Measurements from ENCODE around the gene RNF128. TPM values are rescaled to one million over a fixed set of nuclear protein-coding genes. Genes with fewer than 3 reads are reported as not detected.
"Not testable (repeated sequence)": the region's sequence is repeated elsewhere in the genome, so short reads cannot be mapped to it uniquely, and the experiment has no call there.

Gene RNF128
- polyA plus RNA-seq, 1 experiment = 0.09 TPM

DNA sequence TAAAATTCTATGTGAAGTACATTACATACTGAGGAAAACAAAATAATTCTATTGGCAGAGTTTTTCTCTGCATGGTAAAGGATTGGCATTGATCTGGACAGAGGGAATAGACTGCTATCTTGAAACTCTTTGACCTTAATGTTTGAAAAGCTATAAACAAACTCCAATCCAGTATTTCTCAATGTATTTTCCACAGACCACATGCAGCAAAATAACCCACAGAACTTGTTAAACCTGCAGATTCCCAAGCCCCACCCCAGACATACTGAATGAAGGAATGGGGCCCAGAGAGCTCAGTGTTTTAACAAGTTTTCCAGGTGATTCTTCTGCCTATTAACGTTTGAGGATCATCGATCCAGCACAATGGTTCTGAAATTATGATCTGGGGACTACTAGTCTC, 15.7 kb downstream of the RNF128 start:
- Histone ChIP-seq H3K27me3 (ENCODE audit: control insufficient read depth, insufficient read depth, low read length) (no peaks in the 10 kb centered on the region), H3K36me3 (ENCODE audit: control insufficient read depth, insufficient read depth, low read length) (no peaks in the 10 kb centered on the region), H3K4me3 (ENCODE audit: low read depth, low read length) (no peak overlapping the region)
- POLR2A ChIA-PET = no interaction called here
- TF ChIP-seq, protein P1, sequence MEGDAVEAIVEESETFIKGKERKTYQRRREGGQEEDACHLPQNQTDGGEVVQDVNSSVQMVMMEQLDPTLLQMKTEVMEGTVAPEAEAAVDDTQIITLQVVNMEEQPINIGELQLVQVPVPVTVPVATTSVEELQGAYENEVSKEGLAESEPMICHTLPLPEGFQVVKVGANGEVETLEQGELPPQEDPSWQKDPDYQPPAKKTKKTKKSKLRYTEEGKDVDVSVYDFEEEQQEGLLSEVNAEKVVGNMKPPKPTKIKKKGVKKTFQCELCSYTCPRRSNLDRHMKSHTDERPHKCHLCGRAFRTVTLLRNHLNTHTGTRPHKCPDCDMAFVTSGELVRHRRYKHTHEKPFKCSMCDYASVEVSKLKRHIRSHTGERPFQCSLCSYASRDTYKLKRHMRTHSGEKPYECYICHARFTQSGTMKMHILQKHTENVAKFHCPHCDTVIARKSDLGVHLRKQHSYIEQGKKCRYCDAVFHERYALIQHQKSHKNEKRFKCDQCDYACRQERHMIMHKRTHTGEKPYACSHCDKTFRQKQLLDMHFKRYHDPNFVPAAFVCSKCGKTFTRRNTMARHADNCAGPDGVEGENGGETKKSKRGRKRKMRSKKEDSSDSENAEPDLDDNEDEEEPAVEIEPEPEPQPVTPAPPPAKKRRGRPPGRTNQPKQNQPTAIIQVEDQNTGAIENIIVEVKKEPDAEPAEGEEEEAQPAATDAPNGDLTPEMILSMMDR (IDR thresholded peaks at IDR 0.05; ENCODE audit: insufficient read depth, low read depth, low read length) = no peak
- DNase-seq (ENCODE audit: low read depth) = no peak
- CTCF ChIA-PET = no interaction called here

DNA sequence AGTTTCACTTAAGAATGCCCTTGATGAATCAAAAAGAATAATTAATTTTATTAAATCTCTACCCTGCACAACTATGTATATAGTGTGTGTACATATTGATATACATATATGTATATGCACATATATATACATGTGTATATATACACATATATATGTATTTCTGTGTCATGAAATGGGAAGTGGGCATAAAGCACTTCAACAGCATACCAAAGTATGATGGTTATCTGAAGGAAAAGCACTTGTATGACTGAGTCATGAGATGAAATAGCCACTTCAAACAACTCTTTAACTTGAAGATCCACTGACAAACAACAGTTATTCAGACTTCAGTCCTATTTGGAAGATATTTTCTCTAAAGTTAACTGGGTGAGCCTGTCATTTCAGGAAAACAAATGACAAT, 16.3 kb downstream of the RNF128 start:
- ChIA-PET CTCF (no interaction called here), POLR2A (no interaction called here)
- TF ChIP-seq, protein P1 (IDR thresholded peaks at IDR 0.05; ENCODE audit: insufficient read depth, low read depth, low read length) = no peak
- DNase-seq (ENCODE audit: low read depth) = no peak
- no peak overlapping the region for H3K4me3 ChIP-seq (ENCODE audit: low read depth, low read length)
- H3K36me3 ChIP-seq (ENCODE audit: control insufficient read depth, insufficient read depth, low read length) = no peaks in the 10 kb centered on the region
- H3K27me3 ChIP-seq (ENCODE audit: control insufficient read depth, insufficient read depth, low read length) = no peaks in the 10 kb centered on the region

DNA sequence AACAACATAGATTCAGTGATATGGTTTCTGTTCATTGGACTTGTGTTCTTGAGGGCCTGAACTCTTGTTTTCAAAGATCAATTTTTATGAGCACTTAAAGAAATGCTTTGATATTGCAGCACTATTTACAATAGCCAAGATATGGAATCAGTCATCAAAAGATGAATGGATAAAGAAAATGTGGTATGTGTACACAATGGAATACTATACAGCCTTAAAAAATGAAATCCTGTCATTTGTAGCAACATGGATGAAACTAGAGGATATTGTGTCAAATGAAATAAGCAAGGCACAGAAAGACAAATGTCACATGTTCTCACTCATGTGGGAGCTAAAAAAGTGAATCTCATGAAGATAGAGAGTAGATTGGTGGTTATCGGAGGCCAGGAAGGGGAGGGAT, 21.9 kb downstream of the RNF128 start:
- ChIA-PET CTCF (no interaction called here), POLR2A (no interaction called here)

DNA sequence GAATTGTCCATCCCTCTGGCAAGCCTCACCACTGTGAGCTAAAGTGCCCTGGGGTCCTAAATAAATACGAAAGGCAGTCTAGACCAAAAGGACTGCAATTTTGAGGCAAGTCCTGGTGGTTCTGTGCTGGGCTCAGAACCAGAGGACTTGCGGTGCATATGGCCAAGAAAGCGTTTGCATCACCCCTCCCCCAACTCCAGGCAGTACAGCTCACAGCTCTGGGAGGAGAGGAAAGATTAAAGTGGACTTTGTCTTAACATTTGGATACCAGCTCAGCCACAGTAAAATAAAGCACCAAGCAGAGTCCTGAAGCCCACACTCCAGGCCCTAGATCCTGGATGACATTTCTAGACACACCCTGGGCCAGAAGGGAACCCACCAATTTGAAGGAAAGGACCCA, 24.9 kb downstream of the RNF128 start:
- DNase-seq (ENCODE audit: low read depth) = no peak
- Histone ChIP-seq H3K27me3 (ENCODE audit: control insufficient read depth, insufficient read depth, low read length) (no peaks in the 10 kb centered on the region), H3K36me3 (ENCODE audit: control insufficient read depth, insufficient read depth, low read length) (no peaks in the 10 kb centered on the region), H3K4me3 (ENCODE audit: low read depth, low read length) (no peak overlapping the region)
- ChIA-PET POLR2A (no interaction called here), CTCF (interaction anchor here (0.6 to 1.2 kb wide), 2 partner anchors 271 to 695 kb away, joined by 3 to 6 read pairs; no protein-coding TSS in a partner anchor)
- TF ChIP-seq, protein P1 (IDR thresholded peaks at IDR 0.05; ENCODE audit: insufficient read depth, low read depth, low read length) = no peak

More for the DNA sequence above, 21.9 kb downstream of the RNF128 start:
- Histone ChIP-seq H3K27me3 (ENCODE audit: control insufficient read depth, insufficient read depth, low read length) (no peaks in the 10 kb centered on the region), H3K4me3 (ENCODE audit: low read depth, low read length) (no peak overlapping the region), H3K36me3 (ENCODE audit: control insufficient read depth, insufficient read depth, low read length) (no peaks in the 10 kb centered on the region)
- no peak for DNase-seq (ENCODE audit: low read depth)
- TF ChIP-seq, protein P1 (IDR thresholded peaks at IDR 0.05; ENCODE audit: insufficient read depth, low read depth, low read length) = no peak

DNA sequence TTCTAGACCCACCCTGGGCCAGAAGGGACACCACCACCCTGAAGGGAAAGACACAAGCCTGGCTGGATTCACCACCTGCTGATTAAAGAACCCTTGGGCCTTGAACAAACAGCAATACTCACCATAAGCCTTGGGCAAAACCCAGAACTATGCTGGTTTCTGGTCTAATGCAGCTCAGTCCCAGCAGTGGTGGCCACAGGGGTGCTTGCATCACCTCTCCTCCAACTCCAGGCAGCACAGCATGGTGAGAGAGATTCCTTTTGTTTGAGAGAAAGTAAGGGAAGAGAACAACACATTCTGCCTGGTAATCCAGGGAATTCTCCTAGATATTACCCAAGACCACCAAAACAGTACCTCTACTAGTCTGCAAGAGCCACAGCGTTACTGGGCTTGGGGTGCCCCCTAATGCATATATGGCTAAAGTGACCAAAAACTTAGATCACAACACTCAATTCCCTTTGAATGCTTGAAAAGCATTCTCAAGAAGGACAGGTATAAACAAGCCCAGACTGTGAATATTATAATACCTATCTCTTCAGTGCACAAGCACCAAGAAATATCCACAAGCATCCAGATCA, 25.7 kb downstream of the RNF128 start:
- no peak for DNase-seq (ENCODE audit: low read depth)
- no peaks in the 10 kb centered on the region for H3K36me3 ChIP-seq (ENCODE audit: control insufficient read depth, insufficient read depth, low read length)
- no peak overlapping the region for H3K4me3 ChIP-seq (ENCODE audit: low read depth, low read length)
- TF ChIP-seq, protein P1 (IDR thresholded peaks at IDR 0.05; ENCODE audit: insufficient read depth, low read depth, low read length) = peak; percentile 28; the same call in 1 of the 2 replicates
- ChIA-PET CTCF (interaction anchor here (1.2 to 2.2 kb wide), 2 partner anchors 271 to 272 kb away, joined by 6 to 14 read pairs; no protein-coding TSS in a partner anchor), POLR2A (no interaction called here)
- no peaks in the 10 kb centered on the region for H3K27me3 ChIP-seq (ENCODE audit: control insufficient read depth, insufficient read depth, low read length)

DNA sequence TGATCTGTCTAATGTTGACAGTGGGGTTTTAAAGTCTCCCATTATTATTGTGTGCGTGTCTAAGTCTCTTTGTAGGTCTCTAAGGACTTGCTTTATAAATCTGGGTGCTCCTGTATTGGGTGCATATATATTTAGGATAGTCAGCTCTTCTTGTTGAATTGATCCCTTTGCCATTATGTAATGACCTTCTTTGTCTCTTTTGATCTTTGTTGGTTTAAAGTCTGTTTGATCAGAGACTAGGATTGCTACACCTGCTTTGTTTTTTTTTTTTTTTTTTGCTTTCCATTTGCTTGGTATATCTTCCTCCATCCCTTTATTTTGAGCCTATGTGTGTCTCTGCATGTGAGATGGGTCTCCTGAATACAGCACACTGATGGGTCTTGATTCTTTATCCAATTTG, 42.8 kb downstream of the RNF128 start:
- H3K36me3 ChIP-seq (ENCODE audit: control insufficient read depth, insufficient read depth, low read length); H3K27me3 ChIP-seq (ENCODE audit: control insufficient read depth, insufficient read depth, low read length); DNase-seq (ENCODE audit: low read depth); POLR2A ChIA-PET; CTCF ChIA-PET; H3K4me3 ChIP-seq (ENCODE audit: low read depth, low read length): not testable (repeated sequence)

Data from BJ (cell line).